Measurements from ENCODE around the gene PRM2. TPM values are rescaled to one million over a fixed set of nuclear protein-coding genes. Genes with fewer than 3 reads are reported as not detected.

PRM2 gene
- total and polyA plus RNA-seq, 10 donors = not detected

DNA sequence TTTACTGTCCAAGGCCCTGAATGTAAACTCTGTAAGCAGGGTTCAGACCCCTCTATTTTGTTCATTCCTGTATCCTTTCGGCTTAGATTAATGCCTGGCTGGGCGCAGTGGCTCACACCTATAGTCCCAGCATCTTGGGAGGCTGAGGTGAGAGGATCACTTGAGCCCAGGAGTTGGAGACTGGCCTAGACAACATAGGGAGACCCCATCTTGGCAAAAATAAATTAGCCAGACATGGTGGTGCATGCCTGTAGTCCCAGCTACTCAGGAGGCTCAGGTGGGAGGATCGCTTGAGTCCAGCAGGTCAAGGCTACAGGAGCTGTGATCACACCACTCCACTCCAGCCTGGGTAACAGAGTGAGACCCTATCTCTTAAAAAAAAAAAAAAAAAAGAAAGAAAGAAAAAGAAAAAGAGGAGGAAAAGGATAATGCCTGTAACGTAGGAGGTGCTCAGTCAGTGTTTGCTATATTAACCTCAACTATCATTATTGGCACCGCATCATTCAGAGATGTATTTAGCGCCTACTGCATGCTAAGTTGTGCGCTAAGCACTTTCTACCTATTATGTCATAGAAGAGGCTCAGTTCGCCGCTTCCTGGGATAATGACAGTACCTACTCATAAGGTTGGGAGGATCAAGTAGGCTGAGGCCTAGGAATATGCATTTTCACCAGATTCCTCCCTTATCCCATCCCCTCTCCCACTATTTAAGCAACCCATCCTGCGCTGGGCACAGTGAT is 25.3 kb downstream of the PRM2 start:
- Histone ChIP-seq H3K9me3 (no peaks in the 10 kb centered on the region), H3K27me3 (replicated peaks in 1 of 7) (peaks cover 0 to 8% (median 0%) of the 10 kb centered on the region in 7 donors), H3K36me3 (peaks cover 0 to 38% (median 0%) of the 10 kb centered on the region in 6 donors), H3K4me3 (no peak overlapping the region), H3K27ac (peak overlapping the region in 4 of 8 donors; percentile 38 to 99 (median 96)), H3K4me1 (peaks cover 12 to 48% (median 33%) of the 10 kb centered on the region in 6 donors)
- TF ChIP-seq, protein P1, sequence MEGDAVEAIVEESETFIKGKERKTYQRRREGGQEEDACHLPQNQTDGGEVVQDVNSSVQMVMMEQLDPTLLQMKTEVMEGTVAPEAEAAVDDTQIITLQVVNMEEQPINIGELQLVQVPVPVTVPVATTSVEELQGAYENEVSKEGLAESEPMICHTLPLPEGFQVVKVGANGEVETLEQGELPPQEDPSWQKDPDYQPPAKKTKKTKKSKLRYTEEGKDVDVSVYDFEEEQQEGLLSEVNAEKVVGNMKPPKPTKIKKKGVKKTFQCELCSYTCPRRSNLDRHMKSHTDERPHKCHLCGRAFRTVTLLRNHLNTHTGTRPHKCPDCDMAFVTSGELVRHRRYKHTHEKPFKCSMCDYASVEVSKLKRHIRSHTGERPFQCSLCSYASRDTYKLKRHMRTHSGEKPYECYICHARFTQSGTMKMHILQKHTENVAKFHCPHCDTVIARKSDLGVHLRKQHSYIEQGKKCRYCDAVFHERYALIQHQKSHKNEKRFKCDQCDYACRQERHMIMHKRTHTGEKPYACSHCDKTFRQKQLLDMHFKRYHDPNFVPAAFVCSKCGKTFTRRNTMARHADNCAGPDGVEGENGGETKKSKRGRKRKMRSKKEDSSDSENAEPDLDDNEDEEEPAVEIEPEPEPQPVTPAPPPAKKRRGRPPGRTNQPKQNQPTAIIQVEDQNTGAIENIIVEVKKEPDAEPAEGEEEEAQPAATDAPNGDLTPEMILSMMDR (IDR thresholded peaks at IDR 0.05 in 8 of 11, conservative IDR thresholded peaks at IDR 0.05 in 3 of 11) = no peak
- TF ChIP-seq POLR2AphosphoS5 (IDR thresholded peaks at IDR 0.05) = peak in 1 of 3 donors; percentile 10
- DNase-seq = no peak
- intact Hi-C loops (cut with DNase I; ENCODE audit: low total_unique reads) = no loop called here
- 95 to 96% (median 95%) methylated on average over 10 of the region's 10 CpGs for WGBS, 5 donors

DNA sequence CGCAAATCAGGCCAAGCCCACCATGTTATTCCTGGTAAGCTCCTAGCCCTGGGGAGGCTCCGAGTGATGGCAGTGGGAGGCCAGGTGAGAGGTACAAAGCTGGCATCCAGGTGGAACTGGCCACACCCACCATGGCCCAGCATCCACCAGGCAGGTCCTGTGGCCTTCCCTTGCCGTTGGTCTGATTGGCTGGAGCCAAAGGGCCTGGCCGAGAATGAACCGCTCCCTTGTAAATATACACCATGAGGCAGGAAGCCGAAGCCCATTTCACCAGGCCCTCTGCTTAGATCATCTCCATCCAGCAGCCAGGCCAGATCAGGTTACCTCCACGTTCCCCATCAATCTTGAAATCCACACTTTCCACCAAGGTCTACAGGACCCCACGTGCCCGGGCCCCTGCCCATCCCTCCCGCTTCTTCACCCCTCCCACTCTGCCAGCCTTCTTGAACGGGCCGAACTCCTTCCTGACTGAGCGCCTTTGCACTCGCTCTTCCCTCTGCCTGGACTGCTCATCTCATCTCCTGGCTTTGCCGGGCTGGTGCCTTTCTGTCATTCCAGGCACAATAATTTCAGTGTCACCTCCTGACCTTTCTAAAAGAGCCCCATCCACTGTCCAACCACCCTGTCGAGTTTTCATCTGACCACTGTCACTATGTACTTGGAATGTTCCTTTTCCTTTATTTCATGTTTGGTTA is 26.0 kb downstream of the PRM2 start:
- Histone ChIP-seq H3K27me3 (replicated peaks in 1 of 7) (peaks cover 0 to 8% (median 0%) of the 10 kb centered on the region in 7 donors), H3K9me3 (no peaks in the 10 kb centered on the region), H3K36me3 (peaks cover 0 to 38% (median 0%) of the 10 kb centered on the region in 6 donors), H3K4me3 (no peak overlapping the region), H3K27ac (no peak overlapping the region), H3K4me1 (peaks cover 12 to 46% (median 33%) of the 10 kb centered on the region in 6 donors)
- whole genome bisulfite sequencing, 5 donors = 81 to 87% (median 86%) methylated on average over 13 to 16 of the region's 16 CpGs
- no peak for DNase-seq
- intact Hi-C loops (cut with DNase I; ENCODE audit: low total_unique reads) = no loop called here
- TF ChIP-seq, protein P1 (IDR thresholded peaks at IDR 0.05 in 8 of 11, conservative IDR thresholded peaks at IDR 0.05 in 3 of 11) = no peak
- TF ChIP-seq POLR2AphosphoS5 (IDR thresholded peaks at IDR 0.05) = peak; percentile 26 to 57 (median 35)

DNA sequence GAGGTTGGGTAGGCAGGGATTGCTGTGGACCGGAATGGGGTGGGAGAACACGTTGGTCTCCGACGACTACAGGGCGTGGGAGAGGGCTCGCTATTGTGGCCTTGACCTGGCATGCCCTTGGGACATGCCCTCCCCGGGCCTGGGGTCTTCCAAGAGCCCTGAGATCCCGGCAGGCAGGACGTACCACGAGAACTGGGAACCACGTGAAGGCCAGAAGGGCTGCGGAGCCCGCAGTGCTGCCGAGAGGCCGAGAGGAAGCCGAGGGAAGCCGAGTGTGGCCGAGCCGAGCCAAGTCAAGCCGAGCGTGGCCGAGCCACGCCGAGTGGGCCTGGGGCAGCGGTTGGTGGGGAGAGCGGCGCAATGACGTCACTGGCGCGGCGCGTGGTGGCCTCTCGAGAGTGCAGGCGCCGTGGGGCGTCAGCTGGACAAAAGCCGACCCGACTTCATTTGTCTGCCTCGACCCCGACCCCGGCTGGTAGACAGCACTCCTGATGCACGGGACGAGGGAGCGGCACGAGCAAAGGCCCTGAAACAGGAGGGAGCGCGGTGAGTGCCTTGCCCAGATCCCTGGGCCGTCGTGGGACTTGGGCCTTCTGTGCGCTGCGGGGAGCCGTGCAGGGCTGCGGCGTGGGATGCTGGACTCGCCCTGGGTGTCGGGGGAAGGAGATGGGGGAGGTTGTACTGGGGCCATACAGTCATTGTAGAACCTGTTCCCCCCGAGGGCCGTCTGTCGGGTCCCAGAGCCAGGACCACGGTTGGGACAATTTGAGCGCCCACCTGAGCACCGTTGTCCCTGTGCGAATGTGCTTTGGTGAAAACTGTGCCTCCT is 26.8 kb downstream of the PRM2 start:
- H3K27me3 ChIP-seq (replicated peaks in 1 of 7) = peaks cover 0 to under 1% (median 0%) of the 10 kb centered on the region in 7 donors
- H3K36me3 ChIP-seq = peaks cover 0 to 31% (median 0%) of the 10 kb centered on the region in 6 donors
- H3K27ac ChIP-seq = no peak overlapping the region
- H3K4me1 ChIP-seq = peaks cover 12 to 38% (median 25%) of the 10 kb centered on the region in 6 donors
- no peaks in the 10 kb centered on the region for H3K9me3 ChIP-seq
- 92 to 96% (median 92%) methylated on average over 56 to 63 of the region's 63 CpGs for WGBS, 5 donors
- intact Hi-C loops (cut with DNase I; ENCODE audit: low total_unique reads) = no loop called here
- TF ChIP-seq POLR2AphosphoS5 (IDR thresholded peaks at IDR 0.05) = peak; percentile 14 to 87 (median 29)
- no peak for TF ChIP-seq POLR2A (IDR thresholded peaks at IDR 0.05)
- TF ChIP-seq, protein P1 (IDR thresholded peaks at IDR 0.05 in 8 of 11, conservative IDR thresholded peaks at IDR 0.05 in 3 of 11) = no peak
- no peak for DNase-seq
- H3K4me3 ChIP-seq = no peak overlapping the region
